ENCODE measurements around the gene ITCH.
A peak's percentile ranks its signal among the peaks of the same experiment; 100 is the strongest.
"Not testable (repeated sequence)": the region's sequence is repeated elsewhere in the genome, so short reads cannot be mapped to it uniquely, and the experiment has no call there.

Gene ITCH

GRCh38 chr20:34334654-34335407, 28.2 kb upstream of the ITCH start:
- no peaks in the 10 kb centered on the region for H3K27me3 Mint-ChIP-seq
- no peaks in the 10 kb centered on the region for H3K36me3 Mint-ChIP-seq
- no peak for ATAC-seq
- no peaks in the 10 kb centered on the region for H3K9me3 Mint-ChIP-seq
- H3K4me3 Mint-ChIP-seq, result no peak overlapping the region
- peak overlapping the region; percentile 22 for H3K27ac Mint-ChIP-seq
- H3K4me1 Mint-ChIP-seq, result peaks cover 23% of the 10 kb centered on the region

- ATAC-seq, result no peak
- H3K27ac Mint-ChIP-seq, result peak overlapping the region; percentile 86
- peaks cover 28% of the 10 kb centered on the region for H3K4me1 Mint-ChIP-seq
- peak overlapping the region; percentile 78 for H3K4me3 Mint-ChIP-seq
- H3K27me3 Mint-ChIP-seq, result no peaks in the 10 kb centered on the region
- no peaks in the 10 kb centered on the region for H3K36me3 Mint-ChIP-seq
- no peaks in the 10 kb centered on the region for H3K9me3 Mint-ChIP-seq
Measured at GRCh38 chr20:34337544-34337943, 25.5 kb upstream of the ITCH start.

GRCh38 chr20:34337982-34338726, 24.9 kb upstream of the ITCH start:
- H3K27ac Mint-ChIP-seq, result peak overlapping the region; percentile 86
- peaks cover 28% of the 10 kb centered on the region for H3K4me1 Mint-ChIP-seq
- peak; percentile 86 for ATAC-seq
- H3K27me3 Mint-ChIP-seq, result no peaks in the 10 kb centered on the region
- peak overlapping the region; percentile 78 for H3K4me3 Mint-ChIP-seq
- no peaks in the 10 kb centered on the region for H3K36me3 Mint-ChIP-seq
- no peaks in the 10 kb centered on the region for H3K9me3 Mint-ChIP-seq

- H3K4me1 Mint-ChIP-seq, result peaks cover 22% of the 10 kb centered on the region
- H3K27ac Mint-ChIP-seq, H3K9me3 Mint-ChIP-seq, H3K27me3 Mint-ChIP-seq, H3K4me3 Mint-ChIP-seq, H3K36me3 Mint-ChIP-seq, ATAC-seq: not testable (repeated sequence)
Measured at GRCh38 chr20:34340726-34341125, 22.3 kb upstream of the ITCH start.

GRCh38 chr20:34341199-34341598, 21.9 kb upstream of the ITCH start:
- H3K9me3 Mint-ChIP-seq, H3K27ac Mint-ChIP-seq, H3K27me3 Mint-ChIP-seq, H3K4me3 Mint-ChIP-seq, ATAC-seq, H3K36me3 Mint-ChIP-seq: not testable (repeated sequence)
- peaks cover 22% of the 10 kb centered on the region for H3K4me1 Mint-ChIP-seq

GRCh38 chr20:34343458-34344211, 19.4 kb upstream of the ITCH start:
- H3K27me3 Mint-ChIP-seq, result no peaks in the 10 kb centered on the region
- no peak overlapping the region for H3K4me3 Mint-ChIP-seq
- peak overlapping the region; percentile 18 for H3K27ac Mint-ChIP-seq
- no peak for ATAC-seq
- H3K36me3 Mint-ChIP-seq, result no peaks in the 10 kb centered on the region
- no peaks in the 10 kb centered on the region for H3K9me3 Mint-ChIP-seq
- peaks cover 10% of the 10 kb centered on the region for H3K4me1 Mint-ChIP-seq

- H3K27me3 Mint-ChIP-seq, result no peaks in the 10 kb centered on the region
- no peaks in the 10 kb centered on the region for H3K9me3 Mint-ChIP-seq
- peak overlapping the region; percentile 18 for H3K27ac Mint-ChIP-seq
- ATAC-seq, result no peak
- no peaks in the 10 kb centered on the region for H3K36me3 Mint-ChIP-seq
- peaks cover 10% of the 10 kb centered on the region for H3K4me1 Mint-ChIP-seq
- no peak overlapping the region for H3K4me3 Mint-ChIP-seq
Measured at GRCh38 chr20:34344238-34344637, 18.8 kb upstream of the ITCH start.

- Mint-ChIP-seq H3K9me3 (no peaks in the 10 kb centered on the region), H3K36me3 (no peaks in the 10 kb centered on the region)
Measured at GRCh38 chr20:34345402-34345736, 17.7 kb upstream of the ITCH start.

GRCh38 chr20:34345839-34346532, 17.1 kb upstream of the ITCH start:
- not testable (repeated sequence) for H3K4me1 Mint-ChIP-seq, H3K27ac Mint-ChIP-seq, H3K9me3 Mint-ChIP-seq, H3K4me3 Mint-ChIP-seq, H3K36me3 Mint-ChIP-seq, H3K27me3 Mint-ChIP-seq, ATAC-seq

More at GRCh38 chr20:34345402-34345736, 17.7 kb upstream of the ITCH start:
- no peaks in the 10 kb centered on the region for H3K4me1 Mint-ChIP-seq
- no peak overlapping the region for H3K27ac Mint-ChIP-seq
- H3K27me3 Mint-ChIP-seq, result no peaks in the 10 kb centered on the region
- ATAC-seq, result no peak
- no peak overlapping the region for H3K4me3 Mint-ChIP-seq

- H3K4me1 Mint-ChIP-seq, H3K9me3 Mint-ChIP-seq, H3K36me3 Mint-ChIP-seq, H3K4me3 Mint-ChIP-seq, ATAC-seq, H3K27me3 Mint-ChIP-seq, H3K27ac Mint-ChIP-seq: not testable (repeated sequence)
Measured at GRCh38 chr20:34346533-34346865, 16.6 kb upstream of the ITCH start.

- ATAC-seq, result no peak
- no peak overlapping the region for H3K27ac Mint-ChIP-seq
- no peaks in the 10 kb centered on the region for H3K36me3 Mint-ChIP-seq
- no peaks in the 10 kb centered on the region for H3K9me3 Mint-ChIP-seq
- H3K27me3 Mint-ChIP-seq, result no peaks in the 10 kb centered on the region
- H3K4me3 Mint-ChIP-seq, result no peak overlapping the region
- no peaks in the 10 kb centered on the region for H3K4me1 Mint-ChIP-seq
Measured at GRCh38 chr20:34347571-34347970, 15.5 kb upstream of the ITCH start.

- Mint-ChIP-seq H3K36me3 (no peaks in the 10 kb centered on the region), H3K9me3 (no peaks in the 10 kb centered on the region), H3K4me1 (no peaks in the 10 kb centered on the region), H3K27me3 (no peaks in the 10 kb centered on the region), H3K27ac (no peak overlapping the region), H3K4me3 (no peak overlapping the region)
- ATAC-seq, result no peak
Measured at GRCh38 chr20:34350095-34350494, 13.0 kb upstream of the ITCH start.

GRCh38 chr20:34353467-34353866, 9.6 kb upstream of the ITCH start:
- H3K36me3 Mint-ChIP-seq, ATAC-seq, H3K9me3 Mint-ChIP-seq, H3K27ac Mint-ChIP-seq, H3K4me3 Mint-ChIP-seq, H3K27me3 Mint-ChIP-seq, H3K4me1 Mint-ChIP-seq: not testable (repeated sequence)

- Mint-ChIP-seq H3K27ac (no peak overlapping the region), H3K27me3 (no peaks in the 10 kb centered on the region), H3K4me3 (no peak overlapping the region), H3K36me3 (no peaks in the 10 kb centered on the region), H3K9me3 (no peaks in the 10 kb centered on the region), H3K4me1 (no peaks in the 10 kb centered on the region)
- ATAC-seq, result no peak
Measured at GRCh38 chr20:34355427-34355826, 7.6 kb upstream of the ITCH start.

GRCh38 chr20:34359729-34360128, 3.3 kb upstream of the ITCH start:
- ATAC-seq, H3K27ac Mint-ChIP-seq, H3K9me3 Mint-ChIP-seq, H3K4me3 Mint-ChIP-seq, H3K4me1 Mint-ChIP-seq, H3K36me3 Mint-ChIP-seq, H3K27me3 Mint-ChIP-seq: not testable (repeated sequence)
